GM15510 (cell line): ENCODE measurements around the gene CSMD2.

Experiments used
- POLR2A ChIP-seq: IDR thresholded peaks from 3 replicates; pipeline ENCODE4 v1.6.1; 2011; ENCODE audit warnings: borderline replicate concordance; ENCODE audit not compliant: insufficient read length; ENCODE audit errors: extremely low read depth

CSMD2 gene

GRCh38 chr1:33634806-33635205 is 530.2 kb downstream of the CSMD2 start:
- no peak for TF ChIP-seq POLR2A

DNA sequence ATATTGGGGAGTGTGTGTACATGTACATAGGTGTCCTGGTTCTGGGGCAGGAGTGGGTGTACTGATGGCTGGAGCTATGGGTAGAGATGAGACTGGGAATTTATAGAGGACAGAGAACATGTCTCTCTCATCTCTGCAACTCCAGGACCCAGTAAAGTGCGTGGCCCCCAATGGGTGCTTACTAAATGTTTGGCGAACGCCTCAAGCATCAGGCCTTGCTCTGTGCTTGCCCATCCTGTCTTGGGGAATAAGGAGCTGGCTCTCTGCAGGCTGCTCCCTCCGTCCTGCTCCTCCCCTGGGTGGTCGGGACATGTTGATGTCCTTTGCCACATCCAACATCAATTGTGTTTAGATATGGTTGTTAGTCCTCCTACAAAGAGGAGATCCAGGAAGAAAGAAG is 530.9 kb downstream of the CSMD2 start:
- no peak for TF ChIP-seq POLR2A

DNA sequence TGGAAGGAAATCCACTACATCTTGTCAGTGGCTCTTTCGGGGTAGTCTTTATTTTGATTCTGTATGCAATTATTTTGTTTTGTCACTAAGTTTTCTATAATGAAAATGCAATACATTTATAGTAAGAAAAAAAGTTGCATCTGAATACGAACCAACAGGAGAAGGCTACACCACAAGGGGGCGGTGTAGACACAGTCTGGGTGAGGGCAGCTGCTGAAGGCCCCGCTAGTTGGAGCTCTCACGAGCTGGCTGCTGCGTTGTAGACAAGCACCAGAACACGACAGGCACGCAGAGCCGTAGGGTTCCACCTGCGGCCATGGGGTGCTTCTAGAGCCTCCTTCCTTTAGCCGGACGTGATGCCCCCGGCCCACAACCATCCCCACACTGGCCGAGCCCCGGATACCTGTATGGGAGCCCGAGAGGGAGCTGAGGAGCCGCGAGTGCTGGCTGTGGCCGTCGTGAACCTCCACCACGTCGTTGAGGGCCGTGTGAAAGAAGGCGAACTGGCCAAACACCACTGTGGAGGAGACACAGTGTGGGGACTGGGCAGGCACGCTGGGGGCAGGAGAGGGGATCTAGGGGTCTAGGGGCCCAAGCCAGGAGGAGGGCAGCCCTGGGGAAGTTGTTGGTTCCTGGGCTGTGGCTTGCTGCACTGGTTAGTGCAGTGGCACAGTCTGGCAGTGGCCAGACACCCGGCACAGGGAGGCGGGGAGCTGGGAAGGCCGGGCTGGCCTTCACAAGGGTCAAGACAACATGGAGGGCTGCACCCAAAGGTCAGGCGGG is 531.8 kb downstream of the CSMD2 start:
- no peak for TF ChIP-seq POLR2A

- TF ChIP-seq POLR2A: no peak
These were observed 534.3 kb downstream of the CSMD2 start for GRCh38 chr1:33630686-33631085.

GRCh38 chr1:33626801-33627200 is 538.2 kb downstream of the CSMD2 start:
- no peak for TF ChIP-seq POLR2A

GRCh38 chr1:33624991-33625870 is 539.8 kb downstream of the CSMD2 start:
- TF ChIP-seq POLR2A: no peak

GRCh38 chr1:33624261-33624990 is 540.6 kb downstream of the CSMD2 start:
- no peak for TF ChIP-seq POLR2A

- TF ChIP-seq POLR2A: no peak
These were observed 541.2 kb downstream of the CSMD2 start for GRCh38 chr1:33623811-33624210.

- TF ChIP-seq POLR2A: no peak
These were observed 542.3 kb downstream of the CSMD2 start for GRCh38 chr1:33622757-33623156.

- no peak for TF ChIP-seq POLR2A
These were observed 546.4 kb downstream of the CSMD2 start for GRCh38 chr1:33618636-33619035.

- no peak for TF ChIP-seq POLR2A
These were observed 547.6 kb downstream of the CSMD2 start for GRCh38 chr1:33617451-33617850.

DNA sequence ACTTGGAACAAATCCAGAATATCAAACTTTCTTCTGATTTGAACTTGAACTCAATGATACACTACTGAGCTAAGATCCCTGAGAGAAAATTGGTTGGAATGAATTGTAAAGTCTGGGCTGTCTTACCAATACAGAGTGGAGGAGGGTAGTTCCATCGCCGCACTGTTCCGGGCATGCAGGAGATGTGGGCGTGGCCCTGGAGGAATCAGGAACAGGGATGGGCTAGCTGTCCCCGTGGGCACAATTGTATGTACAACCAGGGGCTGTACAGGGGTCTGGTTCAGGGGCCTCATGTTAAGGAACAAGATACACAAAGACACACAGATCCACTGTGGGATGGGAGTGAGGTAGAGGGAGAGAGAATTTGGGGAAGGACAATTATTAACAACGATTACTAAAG is 548.2 kb downstream of the CSMD2 start:
- no peak for TF ChIP-seq POLR2A

- TF ChIP-seq POLR2A: no peak
These were observed 549.5 kb downstream of the CSMD2 start for GRCh38 chr1:33615546-33615945.

- TF ChIP-seq POLR2A: no peak
These were observed 554.1 kb downstream of the CSMD2 start for GRCh38 chr1:33610864-33611455.

DNA sequence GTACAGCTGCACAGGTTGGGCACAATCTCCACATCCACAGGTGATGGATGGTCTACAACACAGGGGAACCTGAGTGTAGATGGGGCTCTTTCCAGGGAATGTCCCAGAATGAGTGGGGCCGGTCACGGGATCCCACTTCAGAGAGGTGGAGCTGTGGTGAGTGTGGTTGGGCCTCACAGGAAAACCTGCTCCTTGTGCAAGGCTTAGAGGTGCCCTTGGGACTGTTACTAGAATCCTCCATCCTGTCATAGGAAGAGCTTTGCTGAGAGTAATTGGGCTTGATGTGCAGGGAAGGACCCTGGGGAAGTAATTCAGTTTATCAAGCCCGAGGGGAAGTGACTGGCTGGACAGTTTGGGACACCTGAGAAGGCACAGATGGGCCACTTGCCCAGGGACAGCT is 554.6 kb downstream of the CSMD2 start:
- no peak for TF ChIP-seq POLR2A
